B cell (primary cell): Measurements from ENCODE around the gene FRMD6. TPM values are rescaled to one million over a fixed set of nuclear protein-coding genes. Genes with fewer than 3 reads are reported as not detected.

ENCODE experiments used
- ATAC-seq: fragments of 200-7000 bp; cut with Tn5 transposase; one replicate; pipeline ENCODE4 v1.10.0; 2021; ENCODE audit warnings: low read depth, mild to moderate bottlenecking, moderate number of reproducible peaks, moderate library complexity
- CTCF ChIA-PET: fragments of 350-600 bp; sonication (Branson Sonifier 250); formaldehyde crosslinking; loops from one replicate; lab custom pipeline; 2021; ENCODE audit warnings: antibody characterized with exemption, inconsistent platforms; lab: Charles Lee
- POLR2A ChIA-PET: fragments of 350-600 bp; sonication (Branson Sonifier 250); formaldehyde crosslinking; loops from one replicate; lab custom pipeline; 2021; ENCODE audit warnings: antibody characterized with exemption; lab: Charles Lee
- DNase-seq: peaks from one replicate; pipeline ENCODE4 v3.0.0; 2013
- H2AFZ ChIP-seq: 2 replicates; pipeline ENCODE4 v1.6.1; 2012; ENCODE audit warnings: mild to moderate bottlenecking, low read depth, low read length; ENCODE audit not compliant: insufficient read depth, poor library complexity, severe bottlenecking
- H3K27ac ChIP-seq, 2 donors: 1 replicate in 1 of 2; 2 replicates in 1 of 2; pipeline ENCODE4 v1.5.1; 2012 to 2013; ENCODE audit warnings: low read length in 2 of 2, mild to moderate bottlenecking in 2 of 2, moderate library complexity in 1 of 2
- H3K27me3 ChIP-seq, 4 experiments: fragments of 200-600 bp in 1 of 4; sonication (generic) in 1 of 4; replicated peaks in 1 of 4; 1 replicate in 2 of 4; 2 replicates in 2 of 4; pipeline versions ENCODE4 v1.6.1 to v1.7.0; 2013 to 2016; ENCODE audit warnings: low read length in 3 of 4, mild to moderate bottlenecking in 2 of 4, mixed read lengths in 1 of 4, moderate library complexity in 1 of 4; ENCODE audit not compliant: insufficient read depth in 4 of 4, control insufficient read depth in 3 of 4; ENCODE audit errors: control extremely low read depth in 1 of 4
- H3K36me3 ChIP-seq, 2 experiments: replicated peaks in 1 of 2; 1 replicate in 1 of 2; 2 replicates in 1 of 2; pipeline versions ENCODE4 v1.6.1 to v1.7.1; 2013; ENCODE audit warnings: low read length in 1 of 2; ENCODE audit not compliant: insufficient read depth in 2 of 2, control insufficient read depth in 1 of 2; ENCODE audit errors: control extremely low read depth in 1 of 2, extremely low read depth in 1 of 2
- H3K4me1 ChIP-seq, 2 donors: fragments of 200-600 bp in 1 of 2; sonication (generic) in 1 of 2; 1 replicate in 1 of 2; 2 replicates in 1 of 2; pipeline versions ENCODE4 v1.5.1 to v1.6.1; 2013 to 2017; ENCODE audit warnings: low read length in 2 of 2; ENCODE audit not compliant: control insufficient read depth in 2 of 2, insufficient read depth in 2 of 2
- H3K4me2 ChIP-seq: replicated peaks from 2 replicates; pipeline ENCODE3; 2012; ENCODE audit warnings: mild to moderate bottlenecking, low read depth, low read length; ENCODE audit not compliant: poor library complexity, severe bottlenecking
- H3K4me3 ChIP-seq, 5 experiments: fragments of 200-600 bp in 1 of 5; sonication (generic) in 1 of 5; 1 replicate in 3 of 5; 2 replicates in 2 of 5; pipeline versions ENCODE4 v1.5.1 to v1.7.0; 2011 to 2016; ENCODE audit warnings: low read length in 4 of 5, mild to moderate bottlenecking in 4 of 5, low read depth in 2 of 5, control low read depth in 1 of 5, moderate library complexity in 1 of 5; ENCODE audit not compliant: insufficient read depth in 1 of 5; ENCODE audit errors: control extremely low read depth in 1 of 5, extremely low read depth in 1 of 5
- H3K79me2 ChIP-seq: fragments of 200-600 bp; sonication (generic); one replicate; pipeline ENCODE4 v1.6.0; 2016; ENCODE audit warnings: low read length; ENCODE audit not compliant: control insufficient read depth, insufficient read depth
- H3K9ac ChIP-seq: fragments of 200-600 bp; sonication (generic); 2 replicates; pipeline ENCODE4 v1.6.1; 2017; ENCODE audit warnings: mild to moderate bottlenecking, low read length, moderate library complexity
- H3K9me3 ChIP-seq, 3 donors: one replicate each; pipeline versions ENCODE4 v1.6.1 to v1.7.1; 2013; ENCODE audit warnings: low read length in 2 of 3; ENCODE audit not compliant: control insufficient read depth in 2 of 3, insufficient read depth in 1 of 3; ENCODE audit errors: control extremely low read depth in 1 of 3
- H4K20me1 ChIP-seq: 2 replicates; pipeline ENCODE4 v1.6.0; 2012; ENCODE audit warnings: mild to moderate bottlenecking, low read length; ENCODE audit not compliant: insufficient read depth, control insufficient read depth, poor library complexity, severe bottlenecking
- H3K27ac Mint-ChIP-seq: one replicate; pipeline ENCODE4 v1.8.0; 2021; ENCODE audit warnings: mixed read lengths
- H3K27me3 Mint-ChIP-seq: one replicate; pipeline ENCODE4 v1.8.0; 2021; ENCODE audit warnings: mixed read lengths
- H3K4me1 Mint-ChIP-seq: one replicate; pipeline ENCODE4 v1.8.0; 2021; ENCODE audit warnings: mixed read lengths
- H3K4me3 Mint-ChIP-seq: one replicate; pipeline ENCODE4 v1.8.0; 2021; ENCODE audit warnings: mixed read lengths
- H3K9me3 Mint-ChIP-seq: one replicate; pipeline ENCODE4 v1.8.0; 2022; ENCODE audit warnings: mixed read lengths; ENCODE audit not compliant: insufficient read depth
- EZH2 ChIP-seq: IDR thresholded peaks from 2 replicates; pipeline ENCODE4 v1.6.1; 2012; ENCODE audit warnings: borderline replicate concordance, low read depth, mild to moderate bottlenecking, moderate library complexity, low read length; ENCODE audit not compliant: insufficient read depth, poor library complexity, severe bottlenecking
- WGBS: methylation state at CpG from one replicate; pipeline ENCODE4 v1.1.5; 2013; ENCODE audit warnings: missing lambda C conversion rate; ENCODE audit not compliant: insufficient coverage; 5-methylcytosine and 5-hydroxymethylcytosine counted together
- intact Hi-C: fragments of 100-400 bp; cut with micrococcal nuclease; formaldehyde crosslinking; loops from one replicate; pipeline ENCODE4 v1.10.0; 2022
- polyA plus RNA-seq: library from polyadenylated mRNA; depleted of rRNA; stranded (reverse); fragments of >200 nt; gene quantifications from 2 replicates; pipeline ENCODE4 v1.2.3, GENCODE V29; 2012
- total RNA-seq, 2 donors: library from RNA; stranded (reverse); fragments of 120-200 nt in 1 of 2; gene quantifications; 1 replicate in 1 of 2; 2 replicates in 1 of 2; pipeline versions ENCODE4 v1.2.3 to v1.2.4, GENCODE V29; 2013 to 2022
- TF ChIP-seq, protein P1 (sequence below): fragments of 200-600 bp; IDR thresholded peaks from one replicate; pipeline ENCODE4 v1.8.0; 2022; ENCODE audit warnings: antibody characterized with exemption, mild to moderate bottlenecking

The FRMD6 gene
- total and polyA plus RNA-seq, 2 donors (not counting 1 experiment from before 2014, with no cell fraction given), result 0.03 to 0.30 TPM

DNA sequence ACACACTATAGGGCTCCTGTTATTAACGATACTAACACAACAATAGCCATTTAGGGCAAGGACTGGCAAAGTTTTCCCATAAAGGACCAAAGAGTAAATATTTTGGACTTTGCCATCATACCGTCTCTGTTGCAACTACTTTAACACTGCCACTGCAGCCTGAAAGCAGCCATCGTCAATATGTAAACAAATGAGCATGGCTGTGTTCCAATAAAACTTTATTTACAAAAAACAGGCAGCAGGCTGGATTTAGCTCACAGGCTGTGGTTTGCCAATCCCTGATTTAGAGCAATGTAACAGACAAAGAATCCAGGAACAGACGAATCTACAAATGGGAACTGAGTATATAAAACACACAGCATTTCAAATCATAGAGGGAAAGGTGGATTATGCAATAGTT, 84.1 kb downstream of the FRMD6 start:
- H3K27me3 Mint-ChIP-seq, result peaks cover 15% of the 10 kb centered on the region
- ATAC-seq (no peak), DNase-seq (no peak)
- H3K4me3 Mint-ChIP-seq, result no peak overlapping the region
- Histone ChIP-seq H3K4me1 (no peaks in the 10 kb centered on the region), H3K27me3 (peaks cover 0 to 6% (median 3%) of the 10 kb centered on the region in 4 experiments), H2AFZ (no peak overlapping the region), H3K4me2 (no peak overlapping the region), H3K9me3 (no peaks in the 10 kb centered on the region), H3K79me2 (no peaks in the 10 kb centered on the region), H3K4me3 (no peak overlapping the region), H4K20me1 (no peaks in the 10 kb centered on the region), H3K27ac (no peak overlapping the region), H3K9ac (no peak overlapping the region), H3K36me3 (no peaks in the 10 kb centered on the region)
- CTCF ChIA-PET, result no interaction called here
- TF ChIP-seq, protein P1, sequence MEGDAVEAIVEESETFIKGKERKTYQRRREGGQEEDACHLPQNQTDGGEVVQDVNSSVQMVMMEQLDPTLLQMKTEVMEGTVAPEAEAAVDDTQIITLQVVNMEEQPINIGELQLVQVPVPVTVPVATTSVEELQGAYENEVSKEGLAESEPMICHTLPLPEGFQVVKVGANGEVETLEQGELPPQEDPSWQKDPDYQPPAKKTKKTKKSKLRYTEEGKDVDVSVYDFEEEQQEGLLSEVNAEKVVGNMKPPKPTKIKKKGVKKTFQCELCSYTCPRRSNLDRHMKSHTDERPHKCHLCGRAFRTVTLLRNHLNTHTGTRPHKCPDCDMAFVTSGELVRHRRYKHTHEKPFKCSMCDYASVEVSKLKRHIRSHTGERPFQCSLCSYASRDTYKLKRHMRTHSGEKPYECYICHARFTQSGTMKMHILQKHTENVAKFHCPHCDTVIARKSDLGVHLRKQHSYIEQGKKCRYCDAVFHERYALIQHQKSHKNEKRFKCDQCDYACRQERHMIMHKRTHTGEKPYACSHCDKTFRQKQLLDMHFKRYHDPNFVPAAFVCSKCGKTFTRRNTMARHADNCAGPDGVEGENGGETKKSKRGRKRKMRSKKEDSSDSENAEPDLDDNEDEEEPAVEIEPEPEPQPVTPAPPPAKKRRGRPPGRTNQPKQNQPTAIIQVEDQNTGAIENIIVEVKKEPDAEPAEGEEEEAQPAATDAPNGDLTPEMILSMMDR, result no peak
- TF ChIP-seq EZH2, result no peak
- no peaks in the 10 kb centered on the region for H3K9me3 Mint-ChIP-seq
- H3K27ac Mint-ChIP-seq, result no peak overlapping the region
- H3K4me1 Mint-ChIP-seq, result no peaks in the 10 kb centered on the region
- intact Hi-C loops, result no loop called here
- WGBS, result 100% methylated on average over 2 of the region's 4 CpGs
- POLR2A ChIA-PET, result no interaction called here

DNA sequence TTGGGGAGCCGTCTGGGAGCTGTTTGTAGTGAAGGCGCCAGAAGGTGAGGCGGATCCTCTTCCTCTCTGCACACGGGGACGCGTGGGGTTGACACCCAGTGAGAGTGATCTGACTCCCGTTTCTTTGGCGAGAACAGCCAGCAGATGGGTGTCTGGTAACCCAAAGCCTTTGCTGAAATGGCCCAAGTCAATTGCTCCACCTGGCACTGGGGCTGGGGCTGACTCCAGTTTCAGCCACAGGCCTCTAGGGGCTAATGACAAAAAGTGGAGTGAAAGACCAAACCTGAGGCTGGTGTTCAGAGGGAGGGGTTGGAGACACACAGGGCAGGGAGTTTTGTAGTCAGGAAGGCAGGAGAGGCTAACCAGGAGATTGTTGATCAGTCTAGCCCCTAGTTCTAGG, 87.0 kb downstream of the FRMD6 start:
- Histone ChIP-seq H3K36me3 (no peaks in the 10 kb centered on the region), H3K9ac (no peak overlapping the region), H4K20me1 (no peaks in the 10 kb centered on the region), H3K27ac (no peak overlapping the region), H2AFZ (no peak overlapping the region), H3K4me3 (no peak overlapping the region), H3K9me3 (peaks cover 0 to 3% (median 0%) of the 10 kb centered on the region in 3 donors), H3K79me2 (no peaks in the 10 kb centered on the region), H3K4me2 (no peak overlapping the region), H3K27me3 (peaks cover 0 to 6% (median 2%) of the 10 kb centered on the region in 4 experiments), H3K4me1 (no peaks in the 10 kb centered on the region)
- ChIA-PET CTCF (interaction anchor here (1.1 kb wide), 2 partner anchors 8 to 241 kb away, joined by 3 read pairs; no protein-coding TSS in a partner anchor), POLR2A (no interaction called here)
- Mint-ChIP-seq H3K4me3 (no peak overlapping the region), H3K27ac (no peak overlapping the region), H3K9me3 (no peaks in the 10 kb centered on the region), H3K4me1 (no peaks in the 10 kb centered on the region), H3K27me3 (peaks cover 8% of the 10 kb centered on the region)
- ATAC-seq (no peak), DNase-seq (no peak)
- intact Hi-C loops, result no loop called here
- TF ChIP-seq EZH2, result no peak
- TF ChIP-seq, protein P1, result no peak
- WGBS, result 79% methylated on average over 8 of the region's 8 CpGs
